ENCODE data around the gene VTN. TPM values are rescaled to one million over a fixed set of nuclear protein-coding genes. Genes with fewer than 3 reads are reported as not detected.

Gene VTN
- total and polyA plus RNA-seq, 2 donors (not counting 1 experiment from before 2014, with no cell fraction given) = 0.17 to 3.5 TPM

DNA sequence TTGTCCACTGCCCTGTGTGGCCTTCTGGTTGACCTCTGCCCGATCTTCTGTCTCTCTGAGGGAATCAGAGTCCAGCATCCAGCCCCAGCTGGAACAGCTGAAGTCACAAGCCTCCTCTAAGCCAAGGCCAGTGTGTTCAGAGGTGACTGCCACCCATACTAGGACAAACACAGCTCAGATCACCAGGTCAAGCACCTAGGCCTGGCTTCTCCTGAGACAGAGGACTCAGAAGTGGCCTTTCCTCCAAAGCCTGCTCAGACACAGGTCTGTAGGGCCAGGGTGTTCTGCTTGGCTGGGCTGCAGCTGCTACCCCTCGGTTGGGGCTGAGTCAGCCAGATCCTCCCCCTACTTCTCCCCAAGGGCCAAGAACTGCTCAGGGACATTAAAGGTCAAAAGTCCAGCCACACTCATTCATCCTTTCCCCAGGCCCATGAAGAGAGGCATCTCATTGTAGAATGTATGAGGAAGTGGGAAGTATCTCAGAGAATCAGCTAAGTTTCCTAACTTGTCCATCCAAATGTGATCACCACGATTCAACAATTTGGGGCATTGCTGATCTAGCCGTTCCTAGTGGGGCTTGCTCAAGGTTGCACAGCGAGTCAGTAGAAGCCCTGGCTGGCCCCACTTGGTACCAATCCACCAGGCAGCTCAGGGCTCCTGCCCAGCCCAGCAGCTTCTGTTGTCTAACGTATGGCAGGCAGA, 28.3 kb upstream of the VTN start:
- H3K4me2 ChIP-seq (ENCODE audit: extremely low read depth, insufficient read depth, low read length) = no peak overlapping the region
- no peak overlapping the region for H3K9ac ChIP-seq (ENCODE audit: insufficient read depth, low read length)
- H3K36me3 ChIP-seq (ENCODE audit: control insufficient read depth, insufficient read depth, low read length) = peaks cover 7% of the 10 kb centered on the region
- H4K20me1 ChIP-seq (ENCODE audit: control insufficient read depth, extremely low read depth, insufficient read depth, low read length) = no peaks in the 10 kb centered on the region
- peak in 1 of 2 donors; percentile 20 for DNase-seq (ENCODE audit: low read depth in 2 of 2)
- no peaks in the 10 kb centered on the region for H3K9me3 ChIP-seq (ENCODE audit: control insufficient read depth, insufficient read depth, low read depth, low read length)
- no peak overlapping the region for H3K27ac ChIP-seq (ENCODE audit: insufficient read depth, low read length)
- H2AFZ ChIP-seq (ENCODE audit: low read length) = no peak overlapping the region
- no peak overlapping the region for H3K4me3 ChIP-seq (replicated peaks in 1 of 4; ENCODE audit: control extremely low read depth in 1 of 4, insufficient read depth in 1 of 4, low read depth in 3 of 4, low read length in 4 of 4)
- peaks cover 3% of the 10 kb centered on the region for H3K4me1 ChIP-seq (ENCODE audit: control insufficient read depth, extremely low read depth, insufficient read depth, low read length)
- no peaks in the 10 kb centered on the region for H3K27me3 ChIP-seq (ENCODE audit: control insufficient read depth, insufficient read depth, low read length)
- TF ChIP-seq, protein P1, sequence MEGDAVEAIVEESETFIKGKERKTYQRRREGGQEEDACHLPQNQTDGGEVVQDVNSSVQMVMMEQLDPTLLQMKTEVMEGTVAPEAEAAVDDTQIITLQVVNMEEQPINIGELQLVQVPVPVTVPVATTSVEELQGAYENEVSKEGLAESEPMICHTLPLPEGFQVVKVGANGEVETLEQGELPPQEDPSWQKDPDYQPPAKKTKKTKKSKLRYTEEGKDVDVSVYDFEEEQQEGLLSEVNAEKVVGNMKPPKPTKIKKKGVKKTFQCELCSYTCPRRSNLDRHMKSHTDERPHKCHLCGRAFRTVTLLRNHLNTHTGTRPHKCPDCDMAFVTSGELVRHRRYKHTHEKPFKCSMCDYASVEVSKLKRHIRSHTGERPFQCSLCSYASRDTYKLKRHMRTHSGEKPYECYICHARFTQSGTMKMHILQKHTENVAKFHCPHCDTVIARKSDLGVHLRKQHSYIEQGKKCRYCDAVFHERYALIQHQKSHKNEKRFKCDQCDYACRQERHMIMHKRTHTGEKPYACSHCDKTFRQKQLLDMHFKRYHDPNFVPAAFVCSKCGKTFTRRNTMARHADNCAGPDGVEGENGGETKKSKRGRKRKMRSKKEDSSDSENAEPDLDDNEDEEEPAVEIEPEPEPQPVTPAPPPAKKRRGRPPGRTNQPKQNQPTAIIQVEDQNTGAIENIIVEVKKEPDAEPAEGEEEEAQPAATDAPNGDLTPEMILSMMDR (conservative IDR thresholded peaks at IDR 0.05 in 1 of 2, IDR thresholded peaks at IDR 0.05 in 1 of 2; ENCODE audit: low read depth in 1 of 2, low read length in 2 of 2) = no peak
- no peak for TF ChIP-seq EZH2 (IDR thresholded peaks at IDR 0.05; ENCODE audit: low read length, missing control alignments)
- no peaks in the 10 kb centered on the region for H3K79me2 ChIP-seq (ENCODE audit: control insufficient read depth, insufficient read depth, low read length)

DNA sequence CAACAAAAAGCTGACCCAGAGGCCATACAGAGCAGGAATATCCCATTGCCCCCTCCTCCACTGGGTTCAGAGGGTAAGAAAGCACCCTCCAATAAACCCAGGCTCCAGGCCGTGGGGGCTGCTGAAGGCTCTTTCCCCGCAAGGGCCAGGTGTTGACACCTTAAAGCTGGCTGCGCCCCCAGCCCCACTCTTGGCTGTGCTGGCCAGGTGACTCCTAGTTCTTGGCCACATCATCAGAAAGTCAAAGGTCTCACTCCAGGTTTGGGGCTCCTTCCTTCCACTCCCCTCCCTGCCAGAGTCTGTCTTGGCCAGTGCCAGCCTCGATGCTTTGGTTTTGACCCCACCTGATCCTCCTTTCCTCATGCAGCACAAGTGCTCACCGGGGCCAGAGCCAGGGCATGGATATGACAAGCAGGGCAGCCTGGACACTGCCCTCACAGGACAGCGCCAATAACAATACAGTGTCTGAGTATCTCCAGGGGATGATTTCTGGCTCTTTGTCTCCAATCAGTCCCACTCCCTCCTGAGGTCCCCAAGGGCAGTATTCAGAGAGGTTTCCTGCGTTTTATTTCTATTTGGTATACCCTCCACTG, 27.7 kb upstream of the VTN start:
- peaks cover 7% of the 10 kb centered on the region for H3K36me3 ChIP-seq (ENCODE audit: control insufficient read depth, insufficient read depth, low read length)
- no peaks in the 10 kb centered on the region for H3K27me3 ChIP-seq (ENCODE audit: control insufficient read depth, insufficient read depth, low read length)
- H2AFZ ChIP-seq (ENCODE audit: low read length) = no peak overlapping the region
- H3K9me3 ChIP-seq (ENCODE audit: control insufficient read depth, insufficient read depth, low read depth, low read length) = no peaks in the 10 kb centered on the region
- H3K4me1 ChIP-seq (ENCODE audit: control insufficient read depth, extremely low read depth, insufficient read depth, low read length) = peaks cover 3% of the 10 kb centered on the region
- H3K79me2 ChIP-seq (ENCODE audit: control insufficient read depth, insufficient read depth, low read length) = no peaks in the 10 kb centered on the region
- no peak overlapping the region for H3K4me2 ChIP-seq (ENCODE audit: extremely low read depth, insufficient read depth, low read length)
- no peak overlapping the region for H3K27ac ChIP-seq (ENCODE audit: insufficient read depth, low read length)
- DNase-seq (ENCODE audit: low read depth in 2 of 2) = no peak
- no peak overlapping the region for H3K4me3 ChIP-seq (replicated peaks in 1 of 4; ENCODE audit: control extremely low read depth in 1 of 4, insufficient read depth in 1 of 4, low read depth in 3 of 4, low read length in 4 of 4)
- TF ChIP-seq, protein P1 (conservative IDR thresholded peaks at IDR 0.05 in 1 of 2, IDR thresholded peaks at IDR 0.05 in 1 of 2; ENCODE audit: low read depth in 1 of 2, low read length in 2 of 2) = no peak
- TF ChIP-seq EZH2 (IDR thresholded peaks at IDR 0.05; ENCODE audit: low read length, missing control alignments) = no peak
- no peaks in the 10 kb centered on the region for H4K20me1 ChIP-seq (ENCODE audit: control insufficient read depth, extremely low read depth, insufficient read depth, low read length)
- no peak overlapping the region for H3K9ac ChIP-seq (ENCODE audit: insufficient read depth, low read length)

DNA sequence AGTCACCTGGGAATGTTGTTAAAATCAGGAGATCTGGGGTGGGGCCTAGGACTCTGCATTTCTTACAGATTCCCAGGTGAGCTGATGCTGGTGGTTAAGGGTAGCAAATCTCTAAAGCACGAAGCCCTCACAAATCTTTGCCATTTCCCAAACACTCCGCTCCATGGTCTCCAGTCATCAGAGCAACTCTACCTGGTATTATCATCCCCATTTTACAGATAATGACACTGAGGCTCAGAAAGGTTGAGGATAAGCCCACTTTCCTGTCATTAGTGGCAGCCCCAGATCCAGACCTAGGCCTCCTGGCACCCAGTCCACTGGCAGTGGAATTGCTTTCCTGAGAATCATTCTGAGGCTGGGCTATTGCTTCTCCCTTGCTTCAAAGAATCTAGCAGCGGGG, 27.2 kb upstream of the VTN start:
- H3K36me3 ChIP-seq (ENCODE audit: control insufficient read depth, insufficient read depth, low read length) = peaks cover 7% of the 10 kb centered on the region
- H3K27me3 ChIP-seq (ENCODE audit: control insufficient read depth, insufficient read depth, low read length) = no peaks in the 10 kb centered on the region
- TF ChIP-seq EZH2 (IDR thresholded peaks at IDR 0.05; ENCODE audit: low read length, missing control alignments) = no peak
- TF ChIP-seq, protein P1 (conservative IDR thresholded peaks at IDR 0.05 in 1 of 2, IDR thresholded peaks at IDR 0.05 in 1 of 2; ENCODE audit: low read depth in 1 of 2, low read length in 2 of 2) = no peak
- peaks cover 3% of the 10 kb centered on the region for H3K4me1 ChIP-seq (ENCODE audit: control insufficient read depth, extremely low read depth, insufficient read depth, low read length)
- H2AFZ ChIP-seq (ENCODE audit: low read length) = no peak overlapping the region
- no peak overlapping the region for H3K9ac ChIP-seq (ENCODE audit: insufficient read depth, low read length)
- no peak overlapping the region for H3K27ac ChIP-seq (ENCODE audit: insufficient read depth, low read length)
- H3K79me2 ChIP-seq (ENCODE audit: control insufficient read depth, insufficient read depth, low read length) = no peaks in the 10 kb centered on the region
- no peaks in the 10 kb centered on the region for H3K9me3 ChIP-seq (ENCODE audit: control insufficient read depth, insufficient read depth, low read depth, low read length)
- no peak for DNase-seq (ENCODE audit: low read depth in 2 of 2)
- no peaks in the 10 kb centered on the region for H4K20me1 ChIP-seq (ENCODE audit: control insufficient read depth, extremely low read depth, insufficient read depth, low read length)
- H3K4me2 ChIP-seq (ENCODE audit: extremely low read depth, insufficient read depth, low read length) = no peak overlapping the region
- no peak overlapping the region for H3K4me3 ChIP-seq (replicated peaks in 1 of 4; ENCODE audit: control extremely low read depth in 1 of 4, insufficient read depth in 1 of 4, low read depth in 3 of 4, low read length in 4 of 4)

Data from fibroblast of lung (primary cell).